A549 (cell line): Measurements from ENCODE around the gene UMAD1. TPM values are rescaled to one million over a fixed set of nuclear protein-coding genes. Genes with fewer than 3 reads are reported as not detected.

Experiments
- ATAC-seq, 2 experiments: fragments of 200-7000 bp in 1 of 2; fragments of >200 bp in 1 of 2; cut with Nextera tagmentation in 1 of 2; cut with Tn5 transposase in 1 of 2; 3 replicates each; pipeline versions ENCODE4 v1.8.0 to v1.9.1; 2018 to 2020; ENCODE audit warnings: mild to moderate bottlenecking in 1 of 2, moderate library complexity in 1 of 2
- CTCF ChIA-PET: fragments of 300-600 bp; sonication (Branson Sonifier 250); formaldehyde crosslinking; extraction: SDS; loops from one replicate; lab custom pipeline; 2021; ENCODE audit warnings: antibody characterized with exemption, inconsistent platforms; lab: Yijun Ruan, JAX
- POLR2A ChIA-PET: fragments of 350-600 bp; formaldehyde crosslinking; extraction: SDS; loops from one replicate; lab custom pipeline; 2021; ENCODE audit warnings: antibody characterized with exemption, inconsistent platforms; lab: Yijun Ruan, JAX
- DNase-seq, 2 experiments: peaks; one replicate each; pipeline versions ENCODE4 v3.0.0 to v3.0.0-alpha.2; 2011 to 2016; ENCODE audit warnings: low read depth in 1 of 2, low spot score in 1 of 2
- FAIRE-seq: peaks from 2 replicates; lab custom pipeline; 2011; peaks lifted over from hg19 to GRCh38; lab: Jason Lieb, UNC
- H3K27ac ChIP-seq, 2 experiments: fragments of >200 bp; sonication (Bioruptor Twin); formaldehyde crosslinking; 3 replicates each; pipeline ENCODE4 v1.5.1; 2016 to 2017
- H3K4me1 ChIP-seq: fragments of >200 bp; sonication (Bioruptor Twin); formaldehyde crosslinking; 3 replicates; pipeline ENCODE4 v1.6.1; 2016
- H3K4me2 ChIP-seq: fragments of >200 bp; sonication (Bioruptor Twin); formaldehyde crosslinking; 3 replicates; pipeline ENCODE4 v1.6.1; 2016
- H3K4me3 ChIP-seq: fragments of >200 bp; sonication (Bioruptor Twin); formaldehyde crosslinking; 3 replicates; pipeline ENCODE4 v1.5.1; 2016
- H3K9me3 ChIP-seq: fragments of >200 bp; sonication (Bioruptor Twin); formaldehyde crosslinking; 3 replicates; pipeline ENCODE4 v1.6.1; 2016
- ATOH8 ChIP-seq: fragments of 250-450 bp; sonication (Bioruptor Pico); IDR thresholded peaks from 2 replicates; pipeline ENCODE4 v1.5.0; 2020; ENCODE audit warnings: low read depth, mild to moderate bottlenecking, moderate library complexity
- BCL3 ChIP-seq: fragments of >200 bp; sonication (Bioruptor Twin); formaldehyde crosslinking; IDR thresholded peaks from 3 replicates; pipeline ENCODE4 v1.6.1; 2016
- CEBPB ChIP-seq, 2 experiments: fragments of >200 bp in 1 of 2; sonication (Bioruptor Twin) in 1 of 2; formaldehyde crosslinking in 1 of 2; IDR thresholded peaks; 2 replicates each; pipeline ENCODE4 v1.6.1; 2012 to 2016
- CTCF ChIP-seq: fragments of >200 bp; sonication (Bioruptor Twin); formaldehyde crosslinking; IDR thresholded peaks from 3 replicates; pipeline ENCODE4 v1.5.1; 2016
- EHF ChIP-seq: fragments of 250-450 bp; sonication (Bioruptor Pico); IDR thresholded peaks from 2 replicates; pipeline ENCODE4 v1.5.0; 2020; ENCODE audit warnings: mild to moderate bottlenecking
- EHMT2 ChIP-seq: fragments of 200-600 bp; sonication (generic); IDR thresholded peaks from 2 replicates; pipeline ENCODE4 v1.6.1; 2016; ENCODE audit warnings: antibody characterized with exemption, low read depth, mild to moderate bottlenecking, moderate library complexity
- FOSB ChIP-seq: fragments of 250-450 bp; sonication (Bioruptor Pico); IDR thresholded peaks from 2 replicates; pipeline ENCODE4 v1.5.0; 2020; ENCODE audit warnings: mild to moderate bottlenecking, moderate library complexity
- FOSL2 ChIP-seq, 2 experiments: fragments of 450-650 bp in 1 of 2; fragments of >200 bp in 1 of 2; sonication (Bioruptor Twin) in 1 of 2; formaldehyde crosslinking; IDR thresholded peaks; 2 replicates each; pipeline versions ENCODE4 v1.5.0 to v1.6.1; 2016 to 2020; ENCODE audit warnings: mild to moderate bottlenecking in 1 of 2, moderate library complexity in 1 of 2
- HEYL ChIP-seq: fragments of 250-450 bp; sonication (Bioruptor Pico); IDR thresholded peaks from 2 replicates; pipeline ENCODE4 v1.8.0; 2021; ENCODE audit warnings: mild to moderate bottlenecking, moderate library complexity
- HMGXB4 ChIP-seq: fragments of 250-450 bp; sonication (Bioruptor Pico); IDR thresholded peaks from 2 replicates; pipeline ENCODE4 v1.5.0; 2021; ENCODE audit warnings: mild to moderate bottlenecking, moderate library complexity, borderline replicate concordance
- HOXB13 ChIP-seq: fragments of 250-450 bp; sonication (Bioruptor Pico); IDR thresholded peaks from 2 replicates; pipeline ENCODE4 v1.5.0; 2020; ENCODE audit warnings: low read depth, mild to moderate bottlenecking, moderate library complexity
- HOXB5 ChIP-seq: fragments of 250-450 bp; sonication (Bioruptor Pico); IDR thresholded peaks from 2 replicates; pipeline ENCODE4 v1.5.0; 2020; ENCODE audit warnings: mild to moderate bottlenecking, moderate library complexity
- MYC ChIP-seq: IDR thresholded peaks from 2 replicates; pipeline ENCODE4 v1.6.1; 2012; ENCODE audit warnings: mild to moderate bottlenecking, inconsistent platforms, low read length, improper control_type of control experiment, borderline replicate concordance
- PBX3 ChIP-seq: IDR thresholded peaks from 2 replicates; pipeline ENCODE4 v1.6.1; 2012
- POLR2AphosphoS2 ChIP-seq: conservative IDR thresholded peaks from 2 replicates; pipeline ENCODE4 v1.6.1; 2012; ENCODE audit warnings: low read length, improper control_type of control experiment, inconsistent platforms
- RNF2 ChIP-seq: fragments of 200-600 bp; sonication (generic); IDR thresholded peaks from 2 replicates; pipeline ENCODE4 v1.6.1; 2016; ENCODE audit warnings: low read depth, mild to moderate bottlenecking, antibody characterized with exemption, moderate library complexity, borderline replicate concordance
- ZC3H11A ChIP-seq: fragments of 450-650 bp; IDR thresholded peaks from 2 replicates; pipeline ENCODE4 v1.6.1; 2014; ENCODE audit warnings: antibody characterized with exemption, mild to moderate bottlenecking
- ZNF302 ChIP-seq: fragments of 250-450 bp; sonication (Bioruptor Pico); IDR thresholded peaks from 2 replicates; pipeline ENCODE4 v1.9.0; 2021; ENCODE audit warnings: inconsistent platforms, mild to moderate bottlenecking, moderate library complexity
- ZSCAN20 ChIP-seq: fragments of 250-450 bp; sonication (Bioruptor Pico); IDR thresholded peaks from 2 replicates; pipeline ENCODE4 v1.8.0; 2022; ENCODE audit warnings: mild to moderate bottlenecking, moderate library complexity
- WGBS: methylation state at CpG from one replicate; pipeline ENCODE4 v1.1.6; 2017; ENCODE audit errors: missing lambda C conversion rate; 5-methylcytosine and 5-hydroxymethylcytosine counted together
- polyA plus RNA-seq, 4 experiments: library from polyadenylated mRNA; depleted of rRNA in 3 of 4; stranded (reverse); fragments of >200 nt; fragmentation: RNase III in 1 of 4; extraction: RNeasy Plus Mini Kit Qiagen cat#74134 plus additional on column Dnase treatment in 1 of 4; gene quantifications; 2 replicates in 3 of 4; 3 replicates in 1 of 4; pipeline ENCODE4 v1.2.3, GENCODE V29; 2011 to 2017
- TF ChIP-seq, protein P1 (sequence below): fragments of 450-650 bp; IDR thresholded peaks from 2 replicates; pipeline ENCODE4 v1.6.1; 2014; ENCODE audit warnings: antibody characterized with exemption

Gene UMAD1
- polyA plus RNA-seq, 2 of the 4 experiments (the other 2 are of a cell fraction): 21.4 to 46.4 TPM

- TF ChIP-seq RNF2 (no peak), PBX3 (no peak), HOXB13 (CRISPR knock-in tag) (no peak), ZNF302 (CRISPR knock-in tag) (no peak), FOSL2 (IDR thresholded peaks at IDR 0.05) (no peak), FOSL2 (CRISPR knock-in tag; IDR thresholded peaks at IDR 0.05) (no peak), HOXB5 (no peak)
- TF ChIP-seq, protein P1, sequence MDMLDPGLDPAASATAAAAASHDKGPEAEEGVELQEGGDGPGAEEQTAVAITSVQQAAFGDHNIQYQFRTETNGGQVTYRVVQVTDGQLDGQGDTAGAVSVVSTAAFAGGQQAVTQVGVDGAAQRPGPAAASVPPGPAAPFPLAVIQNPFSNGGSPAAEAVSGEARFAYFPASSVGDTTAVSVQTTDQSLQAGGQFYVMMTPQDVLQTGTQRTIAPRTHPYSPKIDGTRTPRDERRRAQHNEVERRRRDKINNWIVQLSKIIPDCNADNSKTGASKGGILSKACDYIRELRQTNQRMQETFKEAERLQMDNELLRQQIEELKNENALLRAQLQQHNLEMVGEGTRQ: no peak
- no peaks in the 10 kb centered on the region for H3K9me3 ChIP-seq
- ATAC-seq: no peak
- no peak overlapping the region for H3K4me3 ChIP-seq
- DNase-seq: no peak
- H3K27ac ChIP-seq: no peak overlapping the region
- H3K4me2 ChIP-seq: no peak overlapping the region
- no peaks in the 10 kb centered on the region for H3K4me1 ChIP-seq
- POLR2A ChIA-PET: no interaction called here
- CTCF ChIA-PET: no interaction called here
- no peak for FAIRE-seq
- 67% methylated on average over 3 of the region's 3 CpGs for WGBS
Measured at GRCh38 chr7:7848892-7849291, 208.3 kb downstream of the UMAD1 start.

DNA sequence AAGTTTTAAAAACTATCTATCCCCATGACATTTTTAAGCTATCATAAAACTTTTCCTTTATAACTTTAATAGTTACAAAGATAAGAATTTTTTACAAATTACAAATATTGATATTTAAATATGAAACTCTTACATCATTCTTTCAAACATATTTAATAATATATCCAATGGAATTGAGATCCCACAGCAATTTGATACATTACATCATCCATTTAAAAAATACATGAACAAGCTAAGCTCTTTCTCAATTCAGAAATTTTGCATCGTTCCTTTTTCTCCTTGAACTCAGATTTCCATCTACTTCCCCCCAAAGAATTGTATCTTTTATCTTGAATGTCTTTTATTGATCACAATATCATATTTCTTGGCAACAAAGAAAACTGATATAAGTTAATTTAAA is 209.6 kb downstream of the UMAD1 start:
- ChIA-PET POLR2A (no interaction called here), CTCF (no interaction called here)
- peaks cover 10% of the 10 kb centered on the region for H3K9me3 ChIP-seq
- WGBS: 74% methylated on average over 1 of the region's 1 CpG
- TF ChIP-seq CTCF: no peak
- TF ChIP-seq ZSCAN20 (CRISPR knock-in tag): no peak
- no peak for TF ChIP-seq FOSB (CRISPR knock-in tag)
- TF ChIP-seq POLR2AphosphoS2: no peak
- TF ChIP-seq HOXB13 (CRISPR knock-in tag): no peak
- FAIRE-seq: no peak
- no peak for DNase-seq
- H3K27ac ChIP-seq: no peak overlapping the region
- H3K4me2 ChIP-seq: no peak overlapping the region
- H3K4me1 ChIP-seq: no peaks in the 10 kb centered on the region
- no peak overlapping the region for H3K4me3 ChIP-seq
- no peak for ATAC-seq

DNA sequence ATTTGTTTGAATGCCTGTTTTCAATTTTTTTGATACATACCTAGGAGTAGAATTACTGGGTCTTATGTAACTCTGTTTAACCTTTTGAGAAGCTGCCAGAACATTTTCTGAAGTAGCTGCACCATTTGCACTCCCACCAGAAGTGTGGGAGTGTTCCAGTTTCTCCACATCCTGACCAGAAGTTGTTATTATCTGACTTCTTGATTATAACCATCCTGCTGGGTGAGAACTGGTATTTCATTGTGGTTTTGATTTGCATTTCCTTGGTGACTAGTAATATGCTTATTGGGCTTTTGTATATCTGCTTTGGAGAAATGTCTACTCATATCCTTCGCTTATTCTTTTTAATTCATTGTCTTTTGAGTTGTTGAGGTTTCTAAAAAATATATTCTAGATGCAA is 210.8 kb downstream of the UMAD1 start:
- ATAC-seq: no peak
- no peaks in the 10 kb centered on the region for H3K4me1 ChIP-seq
- CTCF ChIA-PET: no interaction called here
- 81% methylated on average over 1 of the region's 1 CpG for WGBS
- no peak overlapping the region for H3K27ac ChIP-seq
- no peak overlapping the region for H3K4me2 ChIP-seq
- POLR2A ChIA-PET: no interaction called here
- DNase-seq: no peak
- TF ChIP-seq EHF (CRISPR knock-in tag): no peak
- no peak for TF ChIP-seq MYC
- TF ChIP-seq HMGXB4 (CRISPR knock-in tag): no peak
- TF ChIP-seq ATOH8 (CRISPR knock-in tag): no peak
- TF ChIP-seq BCL3: no peak
- TF ChIP-seq PBX3: no peak
- no peak for TF ChIP-seq CEBPB (IDR thresholded peaks at IDR 0.05)
- no peak for TF ChIP-seq EHMT2
- no peak for TF ChIP-seq ZNF302 (CRISPR knock-in tag)
- no peak for TF ChIP-seq ZSCAN20 (CRISPR knock-in tag)
- no peak for TF ChIP-seq POLR2AphosphoS2
- no peak for TF ChIP-seq ZC3H11A
- TF ChIP-seq HEYL: no peak
- no peak overlapping the region for H3K4me3 ChIP-seq
- FAIRE-seq: no peak
- peaks cover 17% of the 10 kb centered on the region for H3K9me3 ChIP-seq
